Glomerular visceral epithelial cell (primary cell): ENCODE measurements around the gene PXMP4.

Experiments used
- DNase-seq: peaks from one replicate; pipeline ENCODE4 v3.0.0-alpha.2; 2016; ENCODE audit errors: extremely low spot score

PXMP4 gene

GRCh38 chr20:33732166-33732970 is 12.3 kb upstream of the PXMP4 start:
- no peak for DNase-seq

GRCh38 chr20:33731693-33732165 is 11.6 kb upstream of the PXMP4 start, which contains the start of gene ZNF341:
TSS of gene ZNF341 (plus strand) at chr20:33731996. CDS start at chr20:33732022, 26 bp downstream.
- peak; percentile 94 for DNase-seq

- DNase-seq, result no peak
Observed at GRCh38 chr20:33730946-33731692, 11.0 kb upstream of the PXMP4 start.

- no peak for DNase-seq
Observed at GRCh38 chr20:33729101-33729500, 9.0 kb upstream of the PXMP4 start.

- no peak for DNase-seq
Observed at GRCh38 chr20:33728463-33728862, 8.4 kb upstream of the PXMP4 start.

- DNase-seq, result no peak
Observed at GRCh38 chr20:33727806-33728205, 7.7 kb upstream of the PXMP4 start.

GRCh38 chr20:33727115-33727479 is 7.0 kb upstream of the PXMP4 start:
- no peak for DNase-seq

- DNase-seq, result no peak
Observed at GRCh38 chr20:33725607-33726264, 5.6 kb upstream of the PXMP4 start.

DNA sequence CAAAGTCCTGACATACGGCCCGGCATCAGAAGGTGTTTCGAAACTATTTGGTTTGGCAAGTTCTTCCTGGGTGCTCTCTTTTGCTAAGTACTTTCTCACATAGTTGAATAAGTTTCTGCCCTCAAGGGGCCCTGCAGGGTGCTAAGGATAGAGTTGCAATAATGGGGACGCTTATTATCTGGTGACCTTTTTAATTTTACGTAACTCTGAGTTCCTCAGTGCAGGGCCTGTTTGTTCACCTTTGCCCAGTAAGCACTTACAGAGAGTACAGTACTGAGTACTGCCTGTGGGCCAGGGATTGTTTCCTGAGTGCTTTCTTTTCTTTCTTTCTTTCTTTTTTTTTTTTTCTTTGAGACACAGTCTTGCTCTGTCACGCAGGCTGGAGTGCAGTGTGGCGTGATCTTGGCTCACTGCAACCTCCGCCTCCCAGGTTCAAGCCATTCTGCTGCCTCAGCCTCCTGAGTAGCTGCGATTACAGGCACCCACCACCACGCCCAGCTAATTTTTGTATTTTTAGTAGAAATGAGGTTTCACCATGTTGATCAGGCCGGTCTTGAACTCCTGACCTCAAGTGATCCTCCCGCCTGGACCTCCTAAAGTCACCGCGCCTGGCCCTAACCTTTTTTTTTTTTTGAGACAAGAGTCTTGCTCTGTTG is 4.5 kb upstream of the PXMP4 start:
- DNase-seq, result no peak

- no peak for DNase-seq
Observed at GRCh38 chr20:33721391-33722140, 1.5 kb upstream of the PXMP4 start.

DNA sequence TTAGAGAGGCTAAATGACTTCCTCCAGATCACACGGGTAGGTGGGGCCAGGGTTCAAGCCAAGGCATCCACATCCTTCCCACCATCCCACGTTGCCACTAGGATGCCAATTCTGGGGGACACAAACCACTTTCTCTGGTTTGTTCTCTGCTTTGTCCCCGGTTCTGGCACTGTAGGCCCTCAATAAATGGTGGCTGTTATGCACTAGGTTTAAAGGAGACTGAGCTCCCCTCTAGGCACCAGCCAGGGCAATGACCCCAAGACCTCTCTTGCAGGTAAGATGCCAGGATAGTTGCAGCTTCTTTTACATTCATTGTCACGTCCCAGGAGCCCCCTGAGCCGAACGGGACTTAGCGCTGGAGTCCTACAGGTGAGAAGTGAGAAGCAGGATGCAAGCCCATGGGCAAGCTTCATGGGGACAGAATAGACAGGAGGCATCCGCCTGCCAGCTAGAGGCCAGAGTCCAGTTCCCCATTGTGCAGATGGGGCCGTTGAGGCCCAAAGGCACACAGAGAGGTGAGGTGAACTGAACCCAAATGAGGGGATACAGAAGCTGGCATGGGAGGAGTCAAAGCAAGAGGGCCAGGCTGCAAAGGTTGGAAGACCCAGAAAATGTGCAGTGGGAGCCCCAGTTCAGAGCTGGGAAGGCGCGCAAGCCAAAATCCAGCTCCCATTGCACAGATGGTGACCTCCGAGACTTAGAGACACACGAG is 677 bp downstream of the PXMP4 start:
- no peak for DNase-seq

GRCh38 chr20:33716498-33716897 is 3.6 kb downstream of the PXMP4 start:
- DNase-seq, result no peak

GRCh38 chr20:33713865-33714367 is 6.2 kb downstream of the PXMP4 start:
- DNase-seq, result no peak

DNA sequence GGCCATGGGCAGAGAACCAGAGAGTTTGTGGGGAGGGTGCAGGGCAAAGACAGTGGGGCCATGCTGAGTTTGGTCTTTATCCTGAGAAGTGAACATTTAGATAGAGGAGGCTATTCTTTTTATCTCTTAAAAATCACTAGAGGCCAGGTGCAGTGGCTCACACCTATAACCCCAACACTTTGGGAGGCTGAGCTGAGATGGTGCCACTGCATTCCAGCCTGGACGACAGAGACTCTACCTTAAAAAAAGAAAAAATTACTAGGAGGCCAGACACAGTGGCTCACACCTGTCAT is 8.7 kb downstream of the PXMP4 start:
- no peak for DNase-seq

DNA sequence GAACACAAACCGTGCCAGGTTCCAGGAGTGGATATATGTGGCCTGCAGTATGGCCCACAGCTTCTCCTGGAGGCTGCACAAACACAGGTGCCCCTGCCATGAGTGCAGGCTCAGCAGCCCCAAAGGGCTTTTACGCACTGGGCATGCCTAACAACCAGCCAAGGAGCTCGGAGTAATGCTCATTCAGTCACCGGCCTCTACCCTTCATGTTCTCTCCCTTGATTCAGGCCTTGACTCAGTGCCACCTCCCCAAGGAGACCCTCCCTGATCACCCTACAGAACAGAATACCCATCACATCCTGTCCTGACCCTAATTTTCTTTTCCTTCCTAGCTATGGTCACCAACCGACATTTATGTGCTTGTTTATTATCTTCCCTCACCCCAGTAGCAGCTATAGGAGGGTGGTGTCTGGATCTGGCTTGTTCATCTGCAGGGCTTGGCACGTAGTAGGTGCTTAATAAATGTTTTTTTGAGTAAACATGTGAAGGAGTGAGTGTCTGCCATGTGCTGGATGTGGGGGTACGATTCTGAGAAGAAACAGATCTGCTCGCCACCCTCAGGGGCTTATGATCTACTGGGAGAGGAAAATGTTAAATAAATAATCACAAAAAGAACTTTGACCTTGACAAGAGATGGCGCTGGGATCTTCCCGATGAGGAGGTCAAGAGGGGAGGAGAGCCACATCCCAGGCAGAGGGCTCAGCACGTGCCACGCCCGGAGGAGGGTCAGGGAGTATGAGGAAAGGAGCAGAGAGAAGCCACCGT is 9.2 kb downstream of the PXMP4 start:
- no peak for DNase-seq

GRCh38 chr20:33709905-33710541 is 10.1 kb downstream of the PXMP4 start:
- no peak for DNase-seq

DNA sequence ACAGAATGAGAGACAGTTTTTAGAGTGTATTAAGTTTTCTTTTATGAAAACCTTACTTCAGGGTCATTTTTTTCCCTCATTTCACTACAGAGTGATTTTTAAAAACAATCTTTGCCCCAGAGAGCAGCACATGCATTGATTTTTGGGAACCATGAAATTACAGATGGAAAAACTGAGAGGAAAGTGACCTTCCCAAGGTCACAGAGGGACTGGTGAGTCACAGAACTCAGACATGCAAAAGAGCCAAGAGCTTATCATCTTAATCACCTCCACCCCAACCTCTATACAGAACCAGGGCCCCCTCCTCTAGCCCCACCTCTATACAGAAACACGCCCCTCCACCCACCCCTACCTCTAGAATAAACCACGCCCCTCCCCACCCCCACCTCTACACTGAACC is 10.7 kb downstream of the PXMP4 start:
- no peak for DNase-seq

- no peak for DNase-seq
Observed at GRCh38 chr20:33707668-33708067, 12.4 kb downstream of the PXMP4 start.

DNA sequence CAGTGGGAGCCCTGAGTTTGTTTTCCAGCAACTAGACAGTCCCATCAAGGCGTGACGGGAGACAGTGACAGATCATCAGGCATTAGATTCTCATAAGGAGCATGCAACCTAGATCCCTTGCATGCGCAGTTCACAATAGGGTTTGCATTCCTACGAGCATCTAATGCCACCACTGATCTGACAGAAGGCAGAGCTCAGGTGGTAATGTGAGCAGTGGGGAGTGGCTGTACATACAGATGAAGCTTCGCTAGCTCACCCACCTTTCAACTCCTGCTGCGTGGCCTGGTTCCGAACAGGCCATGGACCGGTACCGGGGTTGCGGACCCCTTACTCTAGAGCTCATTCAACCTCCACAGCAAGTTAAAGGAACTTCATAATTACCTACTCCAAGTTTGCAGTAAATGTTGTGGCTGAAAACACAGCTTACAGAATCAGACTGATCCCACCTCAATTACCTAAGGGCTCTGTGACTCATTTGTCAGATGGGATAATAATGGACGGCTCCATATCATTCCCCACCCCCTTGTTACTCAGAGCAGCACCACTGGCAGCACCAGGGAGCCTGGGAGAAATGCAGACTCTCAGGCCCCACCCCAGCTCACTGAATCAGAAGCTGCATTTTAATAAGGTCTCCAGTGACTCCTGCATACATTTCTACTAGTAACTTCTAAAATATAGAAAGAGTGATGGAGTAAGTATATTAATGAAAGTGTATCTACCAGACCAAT is 15.7 kb downstream of the PXMP4 start:
- DNase-seq, result no peak
